Measurements from ENCODE around the gene GGN.
"Not testable (repeated sequence)": the region's sequence is repeated elsewhere in the genome, so short reads cannot be mapped to it uniquely, and the experiment has no call there.

GGN gene

GRCh38 chr19:38355728-38356725 lies 31.8 kb downstream of the GGN start:
- Histone ChIP-seq H3K27ac (ENCODE audit: low read depth, low read length) (no peak overlapping the region), H3K27me3 (ENCODE audit: control insufficient read depth in 1 of 2, insufficient read depth in 2 of 2, low read length in 2 of 2) (peaks cover 34 to 36% of the 10 kb centered on the region in 2 donors), H3K9ac (ENCODE audit: low read depth in 1 of 2, low read length in 2 of 2) (no peak overlapping the region), H3K4me1 (ENCODE audit: control insufficient read depth in 1 of 2, insufficient read depth in 2 of 2, low read length in 2 of 2) (peaks cover 0 to under 1% of the 10 kb centered on the region in 2 donors), H3K36me3 (ENCODE audit: control insufficient read depth in 1 of 2, insufficient read depth in 2 of 2, low read length in 2 of 2) (no peaks in the 10 kb centered on the region), H3K9me3 (ENCODE audit: control insufficient read depth in 1 of 2, low read length in 2 of 2) (no peaks in the 10 kb centered on the region), H3K4me3 (ENCODE audit: low read depth in 1 of 2, low read length in 2 of 2) (no peak overlapping the region)

- Histone ChIP-seq H3K9me3 (ENCODE audit: control insufficient read depth in 1 of 2, low read length in 2 of 2) (no peaks in the 10 kb centered on the region), H3K4me1 (ENCODE audit: control insufficient read depth in 1 of 2, insufficient read depth in 2 of 2, low read length in 2 of 2) (no peaks in the 10 kb centered on the region), H3K36me3 (ENCODE audit: control insufficient read depth in 1 of 2, insufficient read depth in 2 of 2, low read length in 2 of 2) (no peaks in the 10 kb centered on the region), H3K27ac (ENCODE audit: low read depth, low read length) (no peak overlapping the region), H3K9ac (ENCODE audit: low read depth in 1 of 2, low read length in 2 of 2) (no peak overlapping the region), H3K4me3 (ENCODE audit: low read depth in 1 of 2, low read length in 2 of 2) (no peak overlapping the region), H3K27me3 (ENCODE audit: control insufficient read depth in 1 of 2, insufficient read depth in 2 of 2, low read length in 2 of 2) (peaks cover 12 to 16% of the 10 kb centered on the region in 2 donors)
These were observed 35.2 kb downstream of the GGN start for GRCh38 chr19:38352611-38353010.

- Histone ChIP-seq H3K27me3 (ENCODE audit: control insufficient read depth in 1 of 2, insufficient read depth in 2 of 2, low read length in 2 of 2) (peaks cover 12 to 15% of the 10 kb centered on the region in 2 donors), H3K9ac (ENCODE audit: low read depth in 1 of 2, low read length in 2 of 2) (no peak overlapping the region), H3K4me1 (ENCODE audit: control insufficient read depth in 1 of 2, insufficient read depth in 2 of 2, low read length in 2 of 2) (no peaks in the 10 kb centered on the region), H3K27ac (ENCODE audit: low read depth, low read length) (no peak overlapping the region), H3K4me3 (ENCODE audit: low read depth in 1 of 2, low read length in 2 of 2) (no peak overlapping the region), H3K9me3 (ENCODE audit: control insufficient read depth in 1 of 2, low read length in 2 of 2) (no peaks in the 10 kb centered on the region), H3K36me3 (ENCODE audit: control insufficient read depth in 1 of 2, insufficient read depth in 2 of 2, low read length in 2 of 2) (no peaks in the 10 kb centered on the region)
These were observed 35.9 kb downstream of the GGN start for GRCh38 chr19:38351865-38352395.

- Histone ChIP-seq H3K27ac (ENCODE audit: low read depth, low read length) (no peak overlapping the region), H3K27me3 (ENCODE audit: control insufficient read depth in 1 of 2, insufficient read depth in 2 of 2, low read length in 2 of 2) (peaks cover 5 to 6% of the 10 kb centered on the region in 2 donors), H3K36me3 (ENCODE audit: control insufficient read depth in 1 of 2, insufficient read depth in 2 of 2, low read length in 2 of 2) (peaks cover 0 to 5% of the 10 kb centered on the region in 2 donors), H3K9me3 (ENCODE audit: control insufficient read depth in 1 of 2, low read length in 2 of 2) (no peaks in the 10 kb centered on the region), H3K4me3 (ENCODE audit: low read depth in 1 of 2, low read length in 2 of 2) (no peak overlapping the region), H3K9ac (ENCODE audit: low read depth in 1 of 2, low read length in 2 of 2) (no peak overlapping the region), H3K4me1 (ENCODE audit: control insufficient read depth in 1 of 2, insufficient read depth in 2 of 2, low read length in 2 of 2) (no peaks in the 10 kb centered on the region)
These were observed 37.0 kb downstream of the GGN start for GRCh38 chr19:38350883-38351282.

GRCh38 chr19:38346837-38347236 lies 41.0 kb downstream of the GGN start:
- no peak overlapping the region for H3K9ac ChIP-seq (ENCODE audit: low read depth in 1 of 2, low read length in 2 of 2)
- no peaks in the 10 kb centered on the region for H3K27me3 ChIP-seq (ENCODE audit: control insufficient read depth in 1 of 2, insufficient read depth in 2 of 2, low read length in 2 of 2)
- H3K36me3 ChIP-seq (ENCODE audit: control insufficient read depth in 1 of 2, insufficient read depth in 2 of 2, low read length in 2 of 2): peaks cover 0 to 20% of the 10 kb centered on the region in 2 donors

GRCh38 chr19:38340927-38341326 lies 46.9 kb downstream of the GGN start:
- H3K4me3 ChIP-seq (ENCODE audit: low read depth in 1 of 2, low read length in 2 of 2): no peak overlapping the region
- peaks cover 4 to 11% of the 10 kb centered on the region in 2 donors for H3K4me1 ChIP-seq (ENCODE audit: control insufficient read depth in 1 of 2, insufficient read depth in 2 of 2, low read length in 2 of 2)
- H3K36me3 ChIP-seq (ENCODE audit: control insufficient read depth in 1 of 2, insufficient read depth in 2 of 2, low read length in 2 of 2): peaks cover 0 to 19% of the 10 kb centered on the region in 2 donors
- no peak overlapping the region for H3K27ac ChIP-seq (ENCODE audit: low read depth, low read length)
- H3K9ac ChIP-seq (ENCODE audit: low read depth in 1 of 2, low read length in 2 of 2): no peak overlapping the region
- no peaks in the 10 kb centered on the region for H3K27me3 ChIP-seq (ENCODE audit: control insufficient read depth in 1 of 2, insufficient read depth in 2 of 2, low read length in 2 of 2)
- no peaks in the 10 kb centered on the region for H3K9me3 ChIP-seq (ENCODE audit: control insufficient read depth in 1 of 2, low read length in 2 of 2)

More at GRCh38 chr19:38346837-38347236, 41.0 kb downstream of the GGN start:
- Histone ChIP-seq H3K27ac (ENCODE audit: low read depth, low read length) (no peak overlapping the region), H3K4me3 (ENCODE audit: low read depth in 1 of 2, low read length in 2 of 2) (no peak overlapping the region), H3K9me3 (ENCODE audit: control insufficient read depth in 1 of 2, low read length in 2 of 2) (no peaks in the 10 kb centered on the region), H3K4me1 (ENCODE audit: control insufficient read depth in 1 of 2, insufficient read depth in 2 of 2, low read length in 2 of 2) (no peaks in the 10 kb centered on the region)

- not testable (repeated sequence) for H3K9me3 ChIP-seq (ENCODE audit: control insufficient read depth in 1 of 2, low read length in 2 of 2); H3K27ac ChIP-seq (ENCODE audit: low read depth, low read length); H3K27me3 ChIP-seq (ENCODE audit: control insufficient read depth in 1 of 2, insufficient read depth in 2 of 2, low read length in 2 of 2); H3K9ac ChIP-seq (ENCODE audit: low read depth in 1 of 2, low read length in 2 of 2); H3K4me3 ChIP-seq (ENCODE audit: low read depth in 1 of 2, low read length in 2 of 2)
- Histone ChIP-seq H3K4me1 (ENCODE audit: control insufficient read depth in 1 of 2, insufficient read depth in 2 of 2, low read length in 2 of 2) (peaks cover 4 to 11% of the 10 kb centered on the region in 2 donors), H3K36me3 (ENCODE audit: control insufficient read depth in 1 of 2, insufficient read depth in 2 of 2, low read length in 2 of 2) (peaks cover 0 to 11% of the 10 kb centered on the region in 2 donors)
These were observed 48.8 kb downstream of the GGN start for GRCh38 chr19:38339011-38339410.

GRCh38 chr19:38337360-38337653 lies 50.5 kb downstream of the GGN start:
- Histone ChIP-seq H3K9me3 (ENCODE audit: control insufficient read depth in 1 of 2, low read length in 2 of 2) (no peaks in the 10 kb centered on the region), H3K4me3 (ENCODE audit: low read depth in 1 of 2, low read length in 2 of 2) (peak overlapping the region; percentile 93 to 98), H3K9ac (ENCODE audit: low read depth in 1 of 2, low read length in 2 of 2) (peak overlapping the region; percentile 44 to 58), H3K4me1 (ENCODE audit: control insufficient read depth in 1 of 2, insufficient read depth in 2 of 2, low read length in 2 of 2) (peaks cover 4 to 11% of the 10 kb centered on the region in 2 donors), H3K27ac (ENCODE audit: low read depth, low read length) (no peak overlapping the region), H3K36me3 (ENCODE audit: control insufficient read depth in 1 of 2, insufficient read depth in 2 of 2, low read length in 2 of 2) (peaks cover 0 to 5% of the 10 kb centered on the region in 2 donors), H3K27me3 (ENCODE audit: control insufficient read depth in 1 of 2, insufficient read depth in 2 of 2, low read length in 2 of 2) (no peaks in the 10 kb centered on the region)

- peak overlapping the region; percentile 99 for H3K27ac ChIP-seq (ENCODE audit: low read depth, low read length)
- no peaks in the 10 kb centered on the region for H3K27me3 ChIP-seq (ENCODE audit: control insufficient read depth in 1 of 2, insufficient read depth in 2 of 2, low read length in 2 of 2)
- peaks cover 0 to 5% of the 10 kb centered on the region in 2 donors for H3K36me3 ChIP-seq (ENCODE audit: control insufficient read depth in 1 of 2, insufficient read depth in 2 of 2, low read length in 2 of 2)
- peak overlapping the region; percentile 92 for H3K9ac ChIP-seq (ENCODE audit: low read depth in 1 of 2, low read length in 2 of 2)
- H3K4me3 ChIP-seq (ENCODE audit: low read depth in 1 of 2, low read length in 2 of 2): peak overlapping the region; percentile 93 to 98
- H3K9me3 ChIP-seq (ENCODE audit: control insufficient read depth in 1 of 2, low read length in 2 of 2): no peaks in the 10 kb centered on the region
- H3K4me1 ChIP-seq (ENCODE audit: control insufficient read depth in 1 of 2, insufficient read depth in 2 of 2, low read length in 2 of 2): peaks cover 4 to 11% of the 10 kb centered on the region in 2 donors
These were observed 51.0 kb downstream of the GGN start for GRCh38 chr19:38336638-38337359.
